ENCODE data around the gene CBX4.

The CBX4 gene

DNA sequence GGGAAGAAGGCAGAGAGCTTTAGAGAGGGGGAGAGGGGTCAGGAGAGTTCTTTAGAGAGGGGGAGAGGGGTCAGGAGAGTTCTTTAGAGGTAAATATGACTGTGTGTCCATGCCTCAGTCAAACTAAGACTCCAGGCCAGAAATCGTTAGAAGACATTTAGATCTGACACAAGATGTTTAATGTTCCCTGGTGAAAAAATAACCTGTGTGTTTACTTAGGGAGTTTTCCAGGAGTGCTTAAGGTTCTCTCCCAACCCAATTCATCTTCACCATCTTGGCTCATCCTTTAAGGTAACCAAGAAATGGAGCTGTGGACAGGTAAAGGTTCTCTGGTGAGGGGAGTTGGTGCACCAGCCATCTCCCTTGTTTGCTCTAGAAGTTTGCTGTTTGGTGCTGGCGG is 9.8 kb downstream of the CBX4 start:
- no peaks in the 10 kb centered on the region; the same call in 1 of the 2 replicates for H3K79me2 ChIP-seq (ENCODE audit: insufficient read depth, low read depth)
- no peaks in the 10 kb centered on the region for H4K20me1 ChIP-seq (ENCODE audit: insufficient read depth)
- H3K4me3 ChIP-seq (IDR thresholded peaks at IDR 0.05; ENCODE audit: insufficient read depth, low read depth, low read length) = no peak overlapping the region
- no peak for TF ChIP-seq CTCF (conservative IDR thresholded peaks at IDR 0.05; ENCODE audit: low read depth, low read length)
- H3K36me3 ChIP-seq (ENCODE audit: insufficient read depth) = no peaks in the 10 kb centered on the region
- no peak overlapping the region for H3K4me2 ChIP-seq
- no peak overlapping the region for H2AFZ ChIP-seq (ENCODE audit: low read depth)
- H3K27ac ChIP-seq = no peak overlapping the region
- no peaks in the 10 kb centered on the region for H3K27me3 ChIP-seq (ENCODE audit: insufficient read depth, low read depth)
- no peak overlapping the region for H3K9ac ChIP-seq
- no peaks in the 10 kb centered on the region for H3K4me1 ChIP-seq (ENCODE audit: low read depth, poor library complexity, severe bottlenecking)

GRCh38 chr17:79829004-79829403 is 10.2 kb downstream of the CBX4 start:
- no peaks in the 10 kb centered on the region for H3K36me3 ChIP-seq (ENCODE audit: insufficient read depth)
- no peak overlapping the region for H3K9ac ChIP-seq
- H3K4me2 ChIP-seq = no peak overlapping the region
- no peak overlapping the region for H3K27ac ChIP-seq
- no peak overlapping the region for H3K4me3 ChIP-seq (IDR thresholded peaks at IDR 0.05; ENCODE audit: insufficient read depth, low read depth, low read length)
- no peak for TF ChIP-seq CTCF (conservative IDR thresholded peaks at IDR 0.05; ENCODE audit: low read depth, low read length)
- H3K79me2 ChIP-seq (ENCODE audit: insufficient read depth, low read depth) = no peaks in the 10 kb centered on the region; the same call in 1 of the 2 replicates
- no peaks in the 10 kb centered on the region for H4K20me1 ChIP-seq (ENCODE audit: insufficient read depth)
- H3K4me1 ChIP-seq (ENCODE audit: low read depth, poor library complexity, severe bottlenecking) = no peaks in the 10 kb centered on the region
- H2AFZ ChIP-seq (ENCODE audit: low read depth) = no peak overlapping the region
- no peaks in the 10 kb centered on the region for H3K27me3 ChIP-seq (ENCODE audit: insufficient read depth, low read depth)

- H3K4me1 ChIP-seq (ENCODE audit: low read depth, poor library complexity, severe bottlenecking) = no peaks in the 10 kb centered on the region
- no peaks in the 10 kb centered on the region for H3K27me3 ChIP-seq (ENCODE audit: insufficient read depth, low read depth)
- H3K27ac ChIP-seq = no peak overlapping the region
- no peaks in the 10 kb centered on the region for H3K79me2 ChIP-seq (ENCODE audit: insufficient read depth, low read depth)
- no peak overlapping the region for H3K4me2 ChIP-seq
- no peaks in the 10 kb centered on the region for H4K20me1 ChIP-seq (ENCODE audit: insufficient read depth)
- H2AFZ ChIP-seq (ENCODE audit: low read depth) = no peak overlapping the region
- no peaks in the 10 kb centered on the region for H3K36me3 ChIP-seq (ENCODE audit: insufficient read depth)
- no peak overlapping the region for H3K9ac ChIP-seq
- TF ChIP-seq CTCF (conservative IDR thresholded peaks at IDR 0.05; ENCODE audit: low read depth, low read length) = no peak
- no peak overlapping the region for H3K4me3 ChIP-seq (IDR thresholded peaks at IDR 0.05; ENCODE audit: insufficient read depth, low read depth, low read length)
These were observed 12.2 kb downstream of the CBX4 start for GRCh38 chr17:79826841-79827578.

DNA sequence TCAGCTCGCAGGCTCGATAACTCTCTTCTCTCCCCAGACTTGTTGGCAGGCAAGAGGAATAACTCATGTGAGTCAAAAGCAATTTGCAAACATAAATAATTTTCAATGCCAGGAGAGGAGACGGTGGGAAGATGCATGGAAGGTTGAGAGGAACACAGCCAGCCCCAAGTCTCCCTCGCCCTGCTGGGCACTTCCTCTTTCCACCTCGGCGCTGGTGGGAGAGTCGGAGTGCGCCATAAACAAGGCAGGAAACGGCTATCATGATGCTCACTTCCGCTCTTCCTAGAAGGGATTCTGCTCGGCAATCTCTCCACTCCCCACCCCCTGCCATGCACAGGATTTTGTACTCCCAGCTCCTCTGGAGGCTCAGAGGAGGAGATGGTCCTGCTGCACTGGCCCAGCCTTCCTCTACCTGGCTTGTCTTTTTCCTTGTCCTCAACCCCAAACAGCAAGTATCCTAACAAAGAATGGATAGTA is 13.0 kb downstream of the CBX4 start:
- TF ChIP-seq CTCF (conservative IDR thresholded peaks at IDR 0.05; ENCODE audit: low read depth, low read length) = no peak
- H3K27me3 ChIP-seq (ENCODE audit: insufficient read depth, low read depth) = peaks cover 3% of the 10 kb centered on the region; the same call in 1 of the 2 replicates
- H3K9ac ChIP-seq = no peak overlapping the region
- no peak overlapping the region for H2AFZ ChIP-seq (ENCODE audit: low read depth)
- H3K4me1 ChIP-seq (ENCODE audit: low read depth, poor library complexity, severe bottlenecking) = no peaks in the 10 kb centered on the region
- no peaks in the 10 kb centered on the region for H3K36me3 ChIP-seq (ENCODE audit: insufficient read depth)
- no peak overlapping the region for H3K27ac ChIP-seq
- no peaks in the 10 kb centered on the region for H3K79me2 ChIP-seq (ENCODE audit: insufficient read depth, low read depth)
- no peak overlapping the region for H3K4me3 ChIP-seq (IDR thresholded peaks at IDR 0.05; ENCODE audit: insufficient read depth, low read depth, low read length)
- H3K4me2 ChIP-seq = no peak overlapping the region
- H4K20me1 ChIP-seq (ENCODE audit: insufficient read depth) = no peaks in the 10 kb centered on the region

Measured in KMS-11 (cell line).